Neural cell (in vitro differentiated cells): ENCODE measurements around the gene ATP5ME. TPM values are rescaled to one million over a fixed set of nuclear protein-coding genes. Genes with fewer than 3 reads are reported as not detected.
A peak's percentile ranks its signal among the peaks of the same experiment; 100 is the strongest.

Experiments
- H2AFZ ChIP-seq: fragments of 200-600, 300-800 bp; sonication (generic), shearing (Covaris generic); 2 replicates; pipeline ENCODE4 v1.6.0; 2014; ENCODE audit warnings: low read depth, mild to moderate bottlenecking, antibody characterized with exemption, low read length, moderate library complexity
- H3F3A ChIP-seq: fragments of 200-600 bp; shearing (Covaris generic); 2 replicates; pipeline ENCODE4 v1.6.1; 2016; ENCODE audit warnings: mild to moderate bottlenecking, moderate library complexity, mixed read lengths, antibody characterized with exemption, low read length; ENCODE audit not compliant: insufficient read depth, poor library complexity, severe bottlenecking
- H3K27ac ChIP-seq: fragments of 200-600, 300-800 bp; sonication (generic), shearing (Covaris generic); 2 replicates; pipeline ENCODE4 v1.5.1; 2014; ENCODE audit warnings: mild to moderate bottlenecking, low read length, moderate library complexity
- H3K27me3 ChIP-seq: fragments of 300-800, 200-600 bp; sonication (generic), shearing (Covaris generic); 2 replicates; pipeline ENCODE4 v1.6.0; 2014; ENCODE audit warnings: mild to moderate bottlenecking, low read depth, low read length, moderate library complexity; ENCODE audit not compliant: insufficient read depth
- H3K36me3 ChIP-seq: fragments of 300-800, 200-600 bp; sonication (generic), shearing (Covaris generic); 2 replicates; pipeline ENCODE4 v1.5.1; 2014; ENCODE audit warnings: mild to moderate bottlenecking, antibody characterized with exemption, low read length, moderate library complexity; ENCODE audit not compliant: insufficient read depth
- H3K4me2 ChIP-seq: fragments of 300-800, 200-600 bp; sonication (generic), shearing (Covaris generic); 2 replicates; pipeline ENCODE4 v1.6.0; 2014; ENCODE audit warnings: mild to moderate bottlenecking, low read length
- H3K4me3 ChIP-seq: fragments of 300-800, 200-600 bp; sonication (generic), shearing (Covaris generic); 2 replicates; pipeline ENCODE4 v1.5.1; 2014; ENCODE audit warnings: mild to moderate bottlenecking, low read length, moderate library complexity
- H3K79me2 ChIP-seq: fragments of 200-600 bp; shearing (Covaris generic); replicated peaks from 2 replicates; pipeline ENCODE4 v1.6.0; 2014; ENCODE audit warnings: mild to moderate bottlenecking, low read length, moderate library complexity; ENCODE audit not compliant: insufficient read depth
- H3K9ac ChIP-seq: fragments of 300-800, 200-600 bp; sonication (generic), shearing (Covaris generic); 2 replicates; pipeline ENCODE4 v1.6.1; 2016; ENCODE audit warnings: mild to moderate bottlenecking, low read length, mixed read lengths
- H3K9me2 ChIP-seq: fragments of 200-600 bp; shearing (Covaris generic); 2 replicates; pipeline ENCODE4 v1.6.1; 2016; ENCODE audit warnings: mild to moderate bottlenecking, low read length, mixed read lengths; ENCODE audit not compliant: insufficient read depth
- H3K9me3 ChIP-seq: fragments of 200-600, 300-800 bp; sonication (generic), shearing (Covaris generic); 2 replicates; pipeline ENCODE4 v1.6.1; 2016; ENCODE audit warnings: mild to moderate bottlenecking, mixed run types, low read length, moderate library complexity, mixed read lengths
- H4K20me1 ChIP-seq: fragments of 200-600 bp; shearing (Covaris generic); 2 replicates; pipeline ENCODE4 v1.6.1; 2016; ENCODE audit warnings: mild to moderate bottlenecking, mixed run types; ENCODE audit not compliant: insufficient read depth
- EP300 ChIP-seq: fragments of 450-650 bp; conservative IDR thresholded peaks from 2 replicates; pipeline ENCODE4 v1.6.1; 2014; ENCODE audit warnings: antibody characterized with exemption, mild to moderate bottlenecking, moderate library complexity; ENCODE audit not compliant: poor library complexity, severe bottlenecking
- EZH2 ChIP-seq: fragments of 200-600, 300-800 bp; shearing (Covaris generic), sonication (generic); IDR thresholded peaks from 2 replicates; pipeline ENCODE4 v1.6.1; 2014; ENCODE audit warnings: antibody characterized with exemption, low read length, borderline replicate concordance, mild to moderate bottlenecking; ENCODE audit not compliant: insufficient read depth, poor library complexity, severe bottlenecking
- MXI1 ChIP-seq: fragments of 450-650 bp; conservative IDR thresholded peaks from 2 replicates; pipeline ENCODE4 v1.6.1; 2014; ENCODE audit warnings: antibody characterized with exemption, mild to moderate bottlenecking; ENCODE audit not compliant: poor library complexity, severe bottlenecking
- POLR2AphosphoS5 ChIP-seq: IDR thresholded peaks from 2 replicates; pipeline ENCODE4 v1.6.1; 2012
- RAD21 ChIP-seq: fragments of 450-650 bp; conservative IDR thresholded peaks from 2 replicates; pipeline ENCODE4 v1.6.1; 2014; ENCODE audit warnings: antibody characterized with exemption, mild to moderate bottlenecking, moderate library complexity
- SMC3 ChIP-seq: fragments of 450-650 bp; conservative IDR thresholded peaks from 2 replicates; pipeline ENCODE4 v1.6.1; 2014; ENCODE audit warnings: antibody characterized with exemption, mild to moderate bottlenecking, moderate library complexity; ENCODE audit not compliant: poor library complexity
- TAF1 ChIP-seq: IDR thresholded peaks from 2 replicates; pipeline ENCODE4 v1.6.1; 2012; ENCODE audit warnings: low read depth
- polyA plus RNA-seq: library from polyadenylated mRNA; depleted of rRNA; stranded (reverse); fragments of >200 nt; gene quantifications from 2 replicates; pipeline ENCODE4 v1.2.3, GENCODE V29; 2014
- TF ChIP-seq, protein P1 (sequence below): IDR thresholded peaks from 2 replicates; pipeline ENCODE4 v1.6.1; 2012; ENCODE audit warnings: borderline replicate concordance
- TF ChIP-seq, protein P2 (sequence below): fragments of 450-650 bp; IDR thresholded peaks from 2 replicates; pipeline ENCODE4 v1.5.1; 2014; ENCODE audit warnings: antibody characterized with exemption, mild to moderate bottlenecking, moderate library complexity; ENCODE audit not compliant: poor library complexity, severe bottlenecking

Gene ATP5ME
- polyA plus RNA-seq, 1 donor from 2014 or later = 156 TPM

DNA sequence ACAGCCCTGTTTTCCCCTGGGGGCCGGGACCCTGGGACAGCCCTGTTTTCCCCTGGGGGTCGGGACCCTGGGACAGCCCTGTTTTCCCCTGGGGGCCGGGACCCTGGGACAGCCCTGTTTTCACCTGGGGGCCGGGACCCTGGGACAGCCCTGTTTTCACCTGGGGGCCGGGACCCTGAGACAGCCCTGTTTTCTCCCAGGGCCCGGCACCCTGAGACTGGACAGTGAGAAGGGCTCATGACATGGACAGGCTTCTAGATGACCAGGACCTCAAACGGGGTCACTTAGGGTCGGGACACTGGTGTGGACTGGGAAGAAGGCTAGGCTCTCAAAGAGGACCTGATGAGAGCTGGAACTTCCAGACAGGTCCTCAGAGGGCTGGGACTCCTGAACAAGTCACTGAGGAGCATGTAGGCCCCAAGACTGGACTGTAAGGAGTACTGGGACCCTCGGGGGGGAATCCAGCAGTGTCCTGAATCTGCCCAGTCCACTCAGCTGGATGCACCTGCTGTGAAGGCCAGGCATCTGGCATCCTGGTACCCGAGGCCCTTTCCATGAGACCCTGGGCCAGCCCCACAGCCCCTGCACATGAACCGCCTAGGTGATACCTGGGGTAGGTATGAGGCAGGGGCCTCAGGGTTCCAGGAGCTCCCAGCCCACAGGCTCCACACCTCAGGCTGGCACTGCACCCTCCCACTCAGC, 34.0 kb upstream of the ATP5ME start:
- no peaks in the 10 kb centered on the region for H3K9me2 ChIP-seq
- peaks cover 15% of the 10 kb centered on the region for H4K20me1 ChIP-seq
- H3K9me3 ChIP-seq = no peaks in the 10 kb centered on the region
- peak overlapping the region; percentile 51 for H3K4me2 ChIP-seq
- H3K9ac ChIP-seq = no peak overlapping the region
- H3K4me3 ChIP-seq = peak overlapping the region; percentile 80
- no peaks in the 10 kb centered on the region for H3K27me3 ChIP-seq
- H2AFZ ChIP-seq = no peak overlapping the region
- no peak overlapping the region for H3K27ac ChIP-seq
- peaks cover 63% of the 10 kb centered on the region for H3K79me2 ChIP-seq
- TF ChIP-seq EZH2 = no peak
- no peak for TF ChIP-seq POLR2AphosphoS5
- TF ChIP-seq, protein P1, sequence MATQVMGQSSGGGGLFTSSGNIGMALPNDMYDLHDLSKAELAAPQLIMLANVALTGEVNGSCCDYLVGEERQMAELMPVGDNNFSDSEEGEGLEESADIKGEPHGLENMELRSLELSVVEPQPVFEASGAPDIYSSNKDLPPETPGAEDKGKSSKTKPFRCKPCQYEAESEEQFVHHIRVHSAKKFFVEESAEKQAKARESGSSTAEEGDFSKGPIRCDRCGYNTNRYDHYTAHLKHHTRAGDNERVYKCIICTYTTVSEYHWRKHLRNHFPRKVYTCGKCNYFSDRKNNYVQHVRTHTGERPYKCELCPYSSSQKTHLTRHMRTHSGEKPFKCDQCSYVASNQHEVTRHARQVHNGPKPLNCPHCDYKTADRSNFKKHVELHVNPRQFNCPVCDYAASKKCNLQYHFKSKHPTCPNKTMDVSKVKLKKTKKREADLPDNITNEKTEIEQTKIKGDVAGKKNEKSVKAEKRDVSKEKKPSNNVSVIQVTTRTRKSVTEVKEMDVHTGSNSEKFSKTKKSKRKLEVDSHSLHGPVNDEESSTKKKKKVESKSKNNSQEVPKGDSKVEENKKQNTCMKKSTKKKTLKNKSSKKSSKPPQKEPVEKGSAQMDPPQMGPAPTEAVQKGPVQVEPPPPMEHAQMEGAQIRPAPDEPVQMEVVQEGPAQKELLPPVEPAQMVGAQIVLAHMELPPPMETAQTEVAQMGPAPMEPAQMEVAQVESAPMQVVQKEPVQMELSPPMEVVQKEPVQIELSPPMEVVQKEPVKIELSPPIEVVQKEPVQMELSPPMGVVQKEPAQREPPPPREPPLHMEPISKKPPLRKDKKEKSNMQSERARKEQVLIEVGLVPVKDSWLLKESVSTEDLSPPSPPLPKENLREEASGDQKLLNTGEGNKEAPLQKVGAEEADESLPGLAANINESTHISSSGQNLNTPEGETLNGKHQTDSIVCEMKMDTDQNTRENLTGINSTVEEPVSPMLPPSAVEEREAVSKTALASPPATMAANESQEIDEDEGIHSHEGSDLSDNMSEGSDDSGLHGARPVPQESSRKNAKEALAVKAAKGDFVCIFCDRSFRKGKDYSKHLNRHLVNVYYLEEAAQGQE = no peak
- TF ChIP-seq MXI1 = no peak
- TF ChIP-seq, protein P2, sequence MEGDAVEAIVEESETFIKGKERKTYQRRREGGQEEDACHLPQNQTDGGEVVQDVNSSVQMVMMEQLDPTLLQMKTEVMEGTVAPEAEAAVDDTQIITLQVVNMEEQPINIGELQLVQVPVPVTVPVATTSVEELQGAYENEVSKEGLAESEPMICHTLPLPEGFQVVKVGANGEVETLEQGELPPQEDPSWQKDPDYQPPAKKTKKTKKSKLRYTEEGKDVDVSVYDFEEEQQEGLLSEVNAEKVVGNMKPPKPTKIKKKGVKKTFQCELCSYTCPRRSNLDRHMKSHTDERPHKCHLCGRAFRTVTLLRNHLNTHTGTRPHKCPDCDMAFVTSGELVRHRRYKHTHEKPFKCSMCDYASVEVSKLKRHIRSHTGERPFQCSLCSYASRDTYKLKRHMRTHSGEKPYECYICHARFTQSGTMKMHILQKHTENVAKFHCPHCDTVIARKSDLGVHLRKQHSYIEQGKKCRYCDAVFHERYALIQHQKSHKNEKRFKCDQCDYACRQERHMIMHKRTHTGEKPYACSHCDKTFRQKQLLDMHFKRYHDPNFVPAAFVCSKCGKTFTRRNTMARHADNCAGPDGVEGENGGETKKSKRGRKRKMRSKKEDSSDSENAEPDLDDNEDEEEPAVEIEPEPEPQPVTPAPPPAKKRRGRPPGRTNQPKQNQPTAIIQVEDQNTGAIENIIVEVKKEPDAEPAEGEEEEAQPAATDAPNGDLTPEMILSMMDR = no peak
- no peak for TF ChIP-seq TAF1
- no peak for TF ChIP-seq SMC3
- no peak for TF ChIP-seq EP300
- no peak for TF ChIP-seq RAD21
- peaks cover 6% of the 10 kb centered on the region for H3F3A ChIP-seq
- H3K36me3 ChIP-seq = no peaks in the 10 kb centered on the region

DNA sequence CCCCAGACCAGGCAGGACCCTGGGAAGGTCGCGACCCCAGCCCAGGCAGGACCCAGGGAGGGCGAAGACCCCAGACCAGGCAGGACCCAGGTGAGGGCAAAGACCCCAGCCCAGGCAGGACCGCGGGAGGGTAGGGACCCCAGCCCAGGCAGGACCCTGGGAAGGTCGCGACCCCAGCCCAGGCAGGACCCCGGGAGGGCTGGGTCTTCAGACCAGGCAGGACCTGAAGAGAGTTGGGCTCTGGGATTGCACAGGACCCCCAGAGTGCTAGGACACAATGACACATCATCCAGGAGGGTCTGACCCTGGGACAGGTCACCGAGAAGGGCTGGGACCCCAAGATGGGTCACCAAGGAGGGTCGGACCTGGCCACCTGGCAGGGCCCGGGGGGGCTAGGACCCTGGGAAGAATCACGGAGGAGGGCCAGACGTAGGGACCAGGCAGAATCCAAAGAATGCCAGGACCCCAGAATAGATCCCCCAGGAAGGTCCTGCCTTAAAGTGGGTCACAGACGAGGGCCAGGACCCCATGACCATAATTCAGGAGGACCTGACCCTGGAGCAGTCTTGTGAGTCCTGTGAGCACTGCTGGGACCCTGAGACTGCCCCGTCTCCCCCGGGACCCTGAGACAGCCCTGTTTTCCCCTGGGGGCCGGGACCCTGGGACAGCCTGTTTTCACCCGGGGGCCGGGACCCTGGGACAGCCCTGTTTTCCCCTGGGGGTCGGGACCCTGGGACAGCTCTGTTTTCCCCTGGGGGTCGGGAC, 32.9 kb upstream of the ATP5ME start:
- H3K36me3 ChIP-seq = no peaks in the 10 kb centered on the region
- peaks cover 10% of the 10 kb centered on the region for H4K20me1 ChIP-seq
- H3K27me3 ChIP-seq = no peaks in the 10 kb centered on the region
- H3K4me2 ChIP-seq = peak overlapping the region; percentile 81
- peak overlapping the region; percentile 80 for H3K4me3 ChIP-seq
- H3K9me2 ChIP-seq = no peaks in the 10 kb centered on the region
- TF ChIP-seq EP300 = no peak
- TF ChIP-seq POLR2AphosphoS5 = no peak
- TF ChIP-seq MXI1 = no peak
- TF ChIP-seq, protein P1 = no peak
- TF ChIP-seq EZH2 = no peak
- no peak for TF ChIP-seq RAD21
- TF ChIP-seq SMC3 = no peak
- TF ChIP-seq, protein P2 = no peak
- TF ChIP-seq TAF1 = no peak
- peaks cover 6% of the 10 kb centered on the region for H3F3A ChIP-seq
- no peaks in the 10 kb centered on the region for H3K9me3 ChIP-seq
- peak overlapping the region; percentile 99 for H3K9ac ChIP-seq
- H3K79me2 ChIP-seq = peaks cover 54% of the 10 kb centered on the region
- H2AFZ ChIP-seq = no peak overlapping the region
- H3K27ac ChIP-seq = no peak overlapping the region
